Cerebellar cortex (tissue), 1 donor: ENCODE results near the gene RNF38.
"Not testable (repeated sequence)": the region's sequence is repeated elsewhere in the genome, so short reads cannot be mapped to it uniquely, and the experiment has no call there.

ENCODE experiments used
- DNase-seq: peaks from one replicate; pipeline ENCODE4 v3.0.0-alpha.2; 2015; ENCODE audit warnings: low spot score

Gene RNF38

DNA sequence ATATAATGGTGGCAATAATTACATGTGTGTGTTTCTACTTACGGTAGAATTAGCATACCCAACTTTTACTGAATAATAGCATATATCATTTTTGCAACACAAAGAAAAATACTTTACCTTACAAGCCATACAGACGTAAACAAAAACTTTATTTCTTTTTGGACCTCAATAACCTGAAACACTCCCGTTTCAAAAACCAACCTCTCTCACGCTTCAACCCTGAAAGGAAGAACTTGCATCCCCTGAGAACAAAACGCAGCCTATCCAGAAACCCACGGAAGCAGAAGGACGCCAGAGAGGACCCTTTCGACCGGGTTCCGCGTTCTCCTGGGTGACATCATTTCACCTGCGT lies at the start of gene RNF38:
TSS of gene RNF38 (minus strand) at position 290 of the 352 bp plus-strand sequence. CDS start at position 129, 161 bp downstream.
- DNase-seq: no peak

DNA sequence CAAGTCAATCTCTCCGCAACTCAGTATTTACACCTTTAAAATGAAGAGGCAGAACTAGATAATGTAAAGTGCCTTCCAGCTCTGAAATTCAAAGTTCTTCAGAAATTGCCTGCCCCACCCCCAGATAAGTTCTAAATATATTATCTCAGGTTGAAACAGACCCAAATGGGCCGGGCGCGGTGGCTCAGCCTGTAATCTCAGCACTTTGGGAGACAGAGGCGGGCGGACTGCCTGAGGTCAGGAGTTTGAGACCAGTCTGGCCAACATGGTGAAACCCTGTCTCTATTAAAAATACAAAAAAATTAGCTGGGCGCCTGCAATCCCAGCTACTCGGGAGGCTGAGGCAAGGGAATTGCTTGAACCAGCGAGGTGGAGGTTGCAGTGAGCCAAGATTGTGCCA lies 48.5 kb upstream of the RNF38 start:
- DNase-seq: not testable (repeated sequence)

DNA sequence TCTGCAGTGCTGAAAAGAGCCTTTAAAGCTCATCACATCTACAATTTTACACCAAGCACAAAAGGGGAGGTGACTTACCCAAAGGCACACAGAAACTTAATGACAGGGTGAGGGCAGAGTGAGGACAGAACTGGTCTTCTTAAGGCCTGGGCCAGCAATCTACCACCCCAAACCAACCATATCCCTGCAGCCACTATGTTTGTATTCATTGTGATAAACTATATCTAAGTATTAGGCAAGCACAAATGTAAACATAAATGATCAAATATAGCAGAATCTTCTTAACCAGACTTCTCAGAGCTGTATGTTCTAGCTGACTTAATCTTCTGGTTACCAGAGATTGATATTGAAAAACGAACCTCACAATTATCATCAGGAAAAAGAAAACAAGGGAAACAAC lies 47.9 kb upstream of the RNF38 start:
- no peak for DNase-seq

DNA sequence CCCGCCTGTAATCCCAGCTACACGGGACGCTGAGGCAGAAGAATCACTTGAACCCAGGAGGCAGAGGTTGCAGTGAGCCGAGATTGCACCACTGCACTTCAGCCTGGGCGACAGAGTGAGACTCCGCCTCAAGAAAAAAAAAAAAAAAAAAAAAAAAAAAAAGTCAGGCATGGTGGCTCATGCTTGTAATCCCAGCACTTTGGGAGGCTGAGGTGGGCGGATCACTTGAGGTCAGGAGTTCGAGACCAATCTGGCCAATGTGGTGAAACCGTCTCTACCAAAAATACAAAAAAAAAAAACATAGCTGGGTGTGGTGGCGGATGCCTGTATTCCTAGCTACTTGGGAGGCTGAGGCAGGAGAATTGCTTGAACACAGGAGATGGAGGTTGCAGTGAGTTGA lies 46.6 kb upstream of the RNF38 start:
- DNase-seq: not testable (repeated sequence)

DNA sequence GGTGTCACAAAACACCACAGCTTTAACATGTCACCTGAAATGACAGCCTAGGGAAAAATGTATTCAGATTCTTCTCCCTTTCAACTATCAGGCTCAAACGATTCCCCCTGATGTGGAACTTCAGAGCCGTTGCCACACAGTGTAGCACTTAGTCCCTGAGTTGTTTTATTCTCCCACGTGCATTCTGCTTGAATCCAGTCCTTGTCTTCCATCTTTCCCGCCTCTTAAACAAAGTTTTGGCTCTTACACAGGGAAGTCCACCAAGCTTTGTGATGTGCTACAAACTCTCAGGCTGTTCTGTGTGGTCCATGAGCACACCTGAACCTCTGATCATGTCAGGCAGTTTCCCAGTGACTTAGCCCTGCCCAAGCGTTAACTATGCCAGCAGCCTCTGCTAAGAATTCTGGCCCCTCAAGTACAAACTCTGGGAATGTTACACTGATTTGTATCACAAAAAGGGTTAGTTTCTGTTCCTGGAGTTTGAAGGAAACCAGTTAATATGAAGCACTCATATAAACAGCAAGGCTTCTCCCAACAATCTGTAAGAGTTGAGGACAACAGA lies 45.8 kb upstream of the RNF38 start:
- DNase-seq: no peak

DNA sequence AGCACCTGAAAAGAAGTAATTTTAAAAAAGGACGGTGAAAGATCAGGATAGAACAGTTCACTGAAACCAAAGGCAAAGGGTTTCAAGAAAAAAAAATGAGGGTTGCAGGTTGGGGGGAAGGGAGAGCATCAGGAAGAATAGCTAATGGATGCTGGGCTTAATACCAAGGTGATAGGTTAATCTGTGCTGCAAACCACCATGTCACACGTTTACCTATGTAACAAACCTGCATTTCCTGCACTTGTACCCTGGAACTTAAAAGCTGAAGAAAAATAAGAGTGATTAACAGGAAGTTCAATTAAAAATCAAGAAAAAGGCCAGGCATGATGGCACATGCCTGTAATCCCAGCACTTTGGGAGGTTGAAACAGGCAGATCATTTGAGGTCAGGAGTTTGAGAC lies 44.1 kb upstream of the RNF38 start:
- no peak for DNase-seq

DNA sequence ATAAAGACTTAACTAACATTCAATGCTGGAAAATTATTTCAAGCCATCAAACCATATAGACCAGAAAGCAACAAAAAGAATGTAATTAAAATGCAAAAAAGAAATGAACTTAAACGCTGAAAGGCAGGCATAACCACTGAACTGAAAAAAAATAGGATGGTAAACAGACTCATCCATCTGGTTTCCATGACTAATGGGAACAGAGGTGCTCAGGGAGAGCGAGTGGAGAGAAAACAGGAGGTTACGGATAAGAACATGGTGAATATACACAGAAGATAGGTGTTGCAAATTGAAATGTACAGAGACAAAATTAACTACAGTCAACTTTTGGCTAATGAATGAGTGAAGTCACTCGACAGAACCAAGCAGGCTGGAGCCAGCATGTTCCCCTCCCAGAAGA lies 43.5 kb upstream of the RNF38 start:
- no peak for DNase-seq

DNA sequence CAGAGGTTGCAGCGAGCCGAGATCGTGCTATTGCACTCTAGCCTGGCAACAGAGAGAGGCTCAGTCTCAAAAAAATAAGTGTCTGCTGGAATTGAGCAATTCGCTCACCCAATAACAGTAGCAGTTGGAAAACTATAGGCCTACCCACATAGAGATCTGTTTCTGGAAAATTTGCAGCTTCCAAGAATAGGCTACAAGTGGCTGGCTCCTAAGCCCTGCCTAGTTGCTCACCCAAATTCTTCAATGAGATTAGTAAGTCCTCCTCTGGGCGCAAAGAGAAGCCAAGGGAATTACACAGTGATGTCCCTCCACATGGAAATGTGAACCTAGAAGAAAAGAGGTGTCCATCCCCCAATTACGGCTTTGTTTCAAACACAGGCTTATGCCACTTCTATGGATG lies 42.6 kb upstream of the RNF38 start:
- DNase-seq: no peak

DNA sequence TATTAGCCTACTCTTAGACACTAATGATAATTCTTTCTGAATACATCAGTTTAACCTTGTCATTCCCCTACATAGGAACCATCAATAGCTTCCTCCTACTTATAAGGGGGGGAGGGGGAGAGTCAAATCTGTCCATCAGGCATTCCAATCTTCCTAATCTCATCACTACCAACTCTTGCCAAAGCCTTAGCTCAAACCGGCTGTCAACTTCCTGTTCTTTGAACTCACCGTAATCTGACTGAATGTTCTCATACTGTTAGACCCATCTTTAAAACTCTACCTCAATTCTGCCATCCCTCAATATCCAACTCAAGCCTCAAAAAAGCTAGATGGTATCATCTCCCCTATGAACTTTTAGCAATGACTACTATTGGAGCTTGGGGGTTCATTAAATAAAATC lies 41.9 kb upstream of the RNF38 start:
- no peak for DNase-seq

DNA sequence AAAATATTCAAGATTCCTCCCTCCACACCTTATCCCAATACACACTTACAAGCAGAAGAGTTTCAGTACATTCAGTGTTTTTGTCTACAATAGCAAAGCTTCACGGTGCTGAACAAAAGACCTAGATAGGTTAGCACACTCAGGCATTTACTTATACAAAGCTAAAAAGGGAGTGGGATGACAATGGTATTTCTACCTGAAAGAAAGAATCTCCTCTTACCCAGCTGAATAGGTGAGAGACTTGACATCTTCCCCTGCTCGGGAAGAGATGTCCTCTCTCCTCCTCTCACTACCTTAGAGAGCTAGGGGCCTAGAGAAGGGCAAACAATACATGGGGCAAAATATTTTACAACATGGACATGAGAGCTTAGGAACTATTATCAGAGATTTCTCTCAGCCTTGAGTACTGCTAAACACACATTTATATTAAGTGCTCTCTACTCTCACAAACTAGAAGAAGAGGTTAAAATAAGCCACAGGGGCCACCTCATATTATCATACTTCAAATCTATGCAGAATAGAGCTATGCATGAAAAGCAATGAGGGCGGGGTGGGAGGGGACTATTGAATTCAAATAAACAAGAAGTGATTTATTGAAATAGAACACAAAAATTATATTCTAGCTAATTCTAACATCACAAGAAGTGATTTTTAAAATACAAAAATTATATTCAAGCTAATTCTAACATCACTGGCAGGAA lies 38.6 kb upstream of the RNF38 start:
- no peak for DNase-seq

DNA sequence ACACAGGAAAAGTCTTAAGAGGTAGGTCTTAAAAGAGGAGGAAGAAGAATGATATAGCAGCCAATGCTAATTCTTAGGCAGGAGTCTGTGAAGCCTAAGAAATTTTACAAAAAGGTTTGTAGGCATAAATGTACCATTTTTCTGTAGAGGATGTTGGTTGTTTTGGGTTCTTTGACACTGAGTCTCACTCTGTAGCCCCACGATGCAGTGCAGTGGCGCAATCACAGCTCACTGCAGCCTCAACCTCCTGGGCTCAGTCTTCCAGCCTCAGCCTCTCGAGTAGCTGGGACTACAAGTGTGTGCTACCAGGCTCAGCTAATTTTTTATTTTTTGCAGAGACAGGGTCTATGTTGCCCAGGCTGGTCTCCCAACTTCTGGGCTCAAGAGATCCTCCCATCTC lies 37.7 kb upstream of the RNF38 start:
- DNase-seq: no peak

DNA sequence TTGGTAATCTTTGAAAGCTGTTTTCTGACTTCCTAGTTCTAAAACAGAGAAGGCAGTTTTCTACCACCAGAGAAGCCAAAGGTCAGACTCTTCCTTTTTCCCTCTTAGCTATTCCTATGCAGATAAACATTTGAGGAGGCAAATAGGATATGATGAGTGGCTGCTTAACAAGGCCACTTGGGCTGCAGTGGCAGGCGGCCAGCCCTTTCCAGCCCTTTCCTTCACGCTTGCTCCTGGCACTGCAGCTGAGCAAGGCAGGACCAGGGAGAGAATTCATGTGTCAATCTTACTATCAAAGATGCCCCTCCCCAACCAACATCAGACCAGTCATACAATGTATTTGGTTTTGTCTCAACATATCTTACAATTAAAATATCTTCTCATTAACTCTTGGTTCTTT lies 36.8 kb upstream of the RNF38 start:
- peak; percentile 40 for DNase-seq

DNA sequence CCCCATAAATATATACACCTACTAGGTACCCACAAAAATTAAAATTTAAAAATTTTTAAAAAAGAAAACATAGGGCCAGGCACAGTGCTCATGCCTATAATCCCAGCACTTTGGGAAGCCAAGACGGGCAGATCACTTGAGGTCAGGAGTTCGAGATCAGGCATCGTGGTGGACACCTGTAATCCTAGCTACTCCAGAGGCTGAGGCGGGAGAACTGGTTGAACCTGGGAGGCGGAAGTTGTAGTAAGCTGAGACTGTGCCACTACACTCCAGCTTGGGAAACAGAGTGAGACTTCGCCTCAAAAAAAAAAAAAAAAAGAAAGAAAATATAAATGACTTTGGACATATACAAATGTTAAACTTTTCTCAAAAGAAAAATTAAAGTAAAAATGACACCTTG lies 33.3 kb upstream of the RNF38 start:
- no peak for DNase-seq

DNA sequence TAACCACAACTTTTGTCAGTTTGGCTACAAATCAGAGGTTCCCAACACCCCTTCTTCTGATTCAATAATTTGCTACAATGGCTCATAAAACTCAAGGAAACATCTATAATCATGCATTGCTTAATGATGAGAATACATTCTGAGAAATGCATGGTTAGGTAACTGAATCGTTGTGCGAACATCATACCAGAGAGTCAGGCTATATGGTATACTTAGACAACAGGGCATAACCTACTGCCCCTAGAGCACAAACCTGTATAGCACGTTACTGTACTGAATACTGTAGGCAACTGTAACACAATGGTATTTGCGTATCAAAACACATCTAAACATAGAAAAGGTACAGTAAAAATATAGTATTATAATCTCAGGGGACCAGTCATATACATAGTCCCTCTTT lies 31.0 kb upstream of the RNF38 start:
- DNase-seq: no peak

DNA sequence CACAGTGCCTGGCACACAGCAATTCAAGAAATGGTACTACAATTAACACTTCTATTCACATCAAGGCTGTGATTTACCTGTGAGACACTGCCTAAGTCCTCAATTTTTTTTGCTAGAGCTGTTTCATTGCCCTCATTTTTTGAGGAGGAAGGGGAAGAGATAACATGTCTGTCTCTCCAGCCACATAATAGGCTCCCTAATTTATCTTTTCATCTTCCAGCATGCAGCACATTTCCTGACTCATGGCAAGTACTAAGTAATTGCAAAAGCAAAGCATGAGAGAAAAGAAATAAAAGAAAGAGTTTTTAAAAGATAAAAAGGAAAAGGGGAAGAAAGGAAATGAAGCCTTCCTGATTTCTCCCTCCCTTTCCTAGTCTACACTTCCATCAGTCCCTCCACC lies 26.9 kb upstream of the RNF38 start:
- no peak for DNase-seq

DNA sequence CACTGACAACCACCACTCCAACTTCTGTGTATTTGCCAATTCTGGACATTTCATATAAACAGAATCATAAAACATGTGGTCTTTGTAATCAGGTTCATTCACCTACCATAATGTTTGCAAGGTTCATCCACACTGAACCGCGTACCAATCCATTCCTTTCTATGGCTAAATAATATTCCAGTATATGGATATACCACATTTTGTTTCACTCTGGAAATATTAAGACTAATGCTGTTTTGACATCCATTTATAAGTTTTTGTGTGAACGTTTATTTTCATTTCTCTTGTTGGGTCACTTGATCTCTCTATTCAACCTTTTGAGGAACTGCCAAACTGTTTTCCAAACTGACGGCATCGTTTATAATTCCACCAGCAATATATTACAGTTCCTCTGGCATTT lies 26.3 kb upstream of the RNF38 start:
- no peak for DNase-seq

DNA sequence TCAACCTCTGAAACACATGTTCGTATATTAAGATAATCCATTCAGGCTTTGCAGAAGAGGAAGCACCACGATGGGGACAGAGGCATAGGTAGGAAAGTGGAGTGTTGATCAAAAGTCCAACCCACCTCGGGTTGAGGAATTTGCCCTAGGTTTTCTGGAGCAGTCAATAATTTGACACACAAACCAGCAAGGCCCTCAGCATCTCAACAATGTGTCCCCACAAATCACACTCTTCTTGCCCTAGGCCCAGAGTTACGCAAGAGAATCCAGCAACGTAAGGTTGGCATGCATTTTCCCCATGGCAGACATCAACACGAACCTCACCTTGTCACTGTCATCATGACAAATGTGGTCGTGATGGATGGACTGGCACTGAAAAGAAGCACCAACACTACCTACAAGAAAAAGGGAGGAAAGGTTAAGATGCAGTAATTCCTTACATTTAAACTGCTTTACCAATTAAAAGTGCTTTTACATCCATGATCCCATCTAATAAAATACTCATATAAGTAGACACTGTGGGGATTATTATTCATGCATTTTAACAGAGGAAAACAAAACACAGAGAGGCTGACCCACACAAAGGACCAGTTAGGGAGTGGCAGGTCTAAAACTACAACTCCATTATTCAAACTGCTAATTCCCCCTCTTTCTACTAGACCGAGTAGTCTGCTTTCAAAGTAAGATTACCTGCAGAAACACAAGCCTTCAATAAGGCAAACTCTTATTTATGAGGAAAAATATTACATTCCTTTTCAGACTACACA lies 24.4 kb upstream of the RNF38 start:
- no peak for DNase-seq

DNA sequence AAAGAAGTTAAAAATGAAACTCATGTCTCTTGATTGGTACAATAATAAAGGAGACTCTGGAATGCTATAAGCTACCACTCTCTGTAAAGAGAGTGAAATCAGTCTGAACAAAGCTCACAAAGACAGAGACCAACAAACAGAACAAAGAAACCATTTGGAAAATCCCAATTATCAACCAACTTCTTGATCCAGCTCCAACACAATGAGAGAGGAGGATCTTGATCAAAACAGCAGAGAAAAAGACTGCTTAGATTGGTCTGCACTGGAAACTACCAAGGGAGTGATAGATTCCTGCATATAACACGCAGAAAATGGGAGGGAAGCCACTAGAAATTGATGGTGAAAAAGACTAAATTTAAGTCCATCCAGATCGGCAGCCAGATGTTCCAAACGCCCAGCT lies 23.1 kb upstream of the RNF38 start:
- DNase-seq: no peak

DNA sequence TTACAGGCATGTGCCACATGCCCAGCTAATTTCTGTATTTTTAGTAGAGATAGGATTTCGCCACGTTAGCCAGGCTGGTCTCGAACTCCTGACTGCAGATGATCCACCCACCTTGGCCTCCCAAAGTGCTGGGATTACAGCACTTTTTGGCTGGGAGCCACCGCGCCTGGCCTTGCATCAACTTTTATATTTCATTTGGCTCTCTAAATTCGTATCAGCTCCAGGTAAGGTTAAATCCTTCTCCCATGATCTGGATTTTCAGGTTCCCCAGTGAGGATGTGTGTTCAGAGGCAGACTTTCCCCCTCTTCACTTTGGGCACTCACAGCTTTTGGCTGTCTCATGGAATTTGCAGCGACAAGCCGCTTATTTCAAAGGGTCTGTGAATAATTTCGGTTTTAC lies 16.8 kb upstream of the RNF38 start:
- DNase-seq: no peak

DNA sequence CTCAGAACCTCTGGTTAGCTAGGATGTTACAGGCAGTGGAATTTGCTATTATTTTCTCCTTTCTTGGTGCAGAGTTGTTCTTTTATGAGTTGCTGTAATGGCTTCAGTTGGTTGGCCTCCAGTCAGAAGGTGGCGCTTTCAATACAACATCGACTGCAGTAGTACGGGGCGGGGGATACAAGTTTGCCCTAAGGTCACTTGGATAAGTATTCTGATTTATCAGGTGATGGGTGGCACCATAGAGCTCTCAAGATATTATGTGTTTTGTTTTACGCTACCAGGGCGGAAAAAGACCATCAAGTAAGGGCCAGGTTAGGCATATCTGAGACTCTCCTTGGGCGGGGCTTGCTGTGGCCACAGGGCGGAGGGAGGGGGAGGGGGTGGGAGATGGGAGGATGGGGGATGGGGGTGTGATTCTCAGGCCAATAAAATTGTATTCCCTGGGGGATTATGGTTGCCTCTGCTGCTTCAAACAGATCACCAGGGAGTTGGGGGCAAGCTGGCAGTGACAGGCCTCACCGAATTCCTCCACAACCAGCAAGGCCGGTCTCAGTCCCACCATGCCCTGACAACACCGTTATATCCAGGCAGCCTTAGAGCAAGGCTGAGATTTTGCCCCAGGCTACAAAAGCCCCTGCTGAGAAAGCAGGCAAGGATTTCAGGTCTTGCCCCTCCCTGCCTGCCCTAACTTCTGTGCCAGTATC lies 15.9 kb upstream of the RNF38 start:
- DNase-seq: no peak

DNA sequence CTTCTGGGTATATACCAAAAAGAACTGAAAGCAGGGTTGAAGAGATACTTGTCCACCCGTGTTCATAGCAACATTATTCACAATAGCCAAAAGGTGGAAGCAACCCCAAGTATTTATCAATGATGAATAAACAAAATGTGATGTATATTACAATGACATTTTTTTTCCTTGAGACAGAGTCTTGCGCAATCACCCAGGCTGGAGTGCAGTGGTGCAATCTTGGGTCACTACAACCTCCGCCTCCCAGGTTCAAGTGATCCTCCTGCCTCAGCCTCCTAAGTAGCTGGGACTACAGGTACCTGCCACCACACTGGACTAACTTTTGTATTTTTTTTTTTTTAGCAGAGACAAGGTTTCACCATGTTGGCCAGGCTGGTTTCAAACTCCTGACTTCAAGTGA lies 11.3 kb upstream of the RNF38 start:
- not testable (repeated sequence) for DNase-seq

DNA sequence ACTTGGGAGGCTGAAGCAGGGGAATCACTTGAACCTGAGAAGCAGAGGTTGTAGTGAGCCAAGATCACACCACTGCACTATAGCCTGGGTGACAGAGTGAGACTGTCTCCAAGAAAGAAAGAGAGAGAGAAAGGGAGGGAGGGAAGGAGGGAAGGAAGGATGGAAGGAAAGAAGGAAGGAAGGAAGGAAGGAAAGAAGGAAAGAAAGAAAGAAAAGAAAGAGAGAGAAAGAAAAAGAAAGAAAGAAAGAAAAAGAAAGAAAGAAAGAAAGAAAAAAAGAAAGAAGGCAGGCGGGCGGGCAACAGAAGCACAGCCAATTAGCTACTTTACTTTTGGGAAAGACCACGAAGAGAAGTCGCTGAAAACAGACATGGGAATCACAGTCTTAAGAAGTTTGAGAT lies 9.0 kb upstream of the RNF38 start:
- not testable (repeated sequence) for DNase-seq
